Osteocyte (in vitro differentiated cells): ENCODE measurements around the gene DNAJC4. TPM values are rescaled to one million over a fixed set of nuclear protein-coding genes. Genes with fewer than 3 reads are reported as not detected.
A peak's percentile ranks its signal among the peaks of the same experiment; 100 is the strongest.

ENCODE experiments used
- DNase-seq: peaks from one replicate; pipeline ENCODE4 v3.0.0; 2021; ENCODE audit warnings: mixed read lengths; ENCODE audit not compliant: unreplicated experiment; ENCODE audit errors: extremely low spot score
- H3K27ac Mint-ChIP-seq: one replicate; pipeline ENCODE4 v1.8.0; 2021; ENCODE audit warnings: mild to moderate bottlenecking, mixed read lengths; ENCODE audit not compliant: unreplicated experiment
- H3K27me3 Mint-ChIP-seq: one replicate; pipeline ENCODE4 v1.8.0; 2021; ENCODE audit warnings: mixed read lengths; ENCODE audit not compliant: unreplicated experiment
- H3K36me3 Mint-ChIP-seq: one replicate; pipeline ENCODE4 v1.8.0; 2021; ENCODE audit warnings: mixed read lengths; ENCODE audit not compliant: unreplicated experiment
- H3K4me1 Mint-ChIP-seq: one replicate; pipeline ENCODE4 v1.8.0; 2021; ENCODE audit warnings: mixed read lengths; ENCODE audit not compliant: unreplicated experiment
- H3K4me3 Mint-ChIP-seq: one replicate; pipeline ENCODE4 v1.8.0; 2021; ENCODE audit warnings: mild to moderate bottlenecking, moderate library complexity, mixed read lengths; ENCODE audit not compliant: unreplicated experiment
- H3K9me3 Mint-ChIP-seq: one replicate; pipeline ENCODE4 v1.8.0; 2021; ENCODE audit warnings: mixed read lengths; ENCODE audit not compliant: unreplicated experiment
- CTCF ChIP-seq: fragments of 200-600 bp; sonication (generic); IDR thresholded peaks from 2 replicates; pipeline ENCODE4 v1.5.0; 2021; ENCODE audit warnings: antibody characterized with exemption, mild to moderate bottlenecking, moderate library complexity
- total RNA-seq: library from RNA; stranded (reverse); gene quantifications from 2 replicates; pipeline ENCODE4 v1.2.1, GENCODE V29; 2021

The DNAJC4 gene
- total RNA-seq, 1 donor from 2014 or later: 49.9 TPM

GRCh38 chr11:64263947-64264317 lies 33.6 kb downstream of the DNAJC4 start:
- H3K9me3 Mint-ChIP-seq: no peaks in the 10 kb centered on the region
- H3K27ac Mint-ChIP-seq: no peak overlapping the region
- H3K4me3 Mint-ChIP-seq: no peak overlapping the region
- no peaks in the 10 kb centered on the region for H3K27me3 Mint-ChIP-seq
- no peak for DNase-seq
- H3K4me1 Mint-ChIP-seq: peaks cover 16% of the 10 kb centered on the region
- TF ChIP-seq CTCF: no peak
- peaks cover 16% of the 10 kb centered on the region for H3K36me3 Mint-ChIP-seq

GRCh38 chr11:64264371-64264852 lies 34.1 kb downstream of the DNAJC4 start:
- Mint-ChIP-seq H3K4me1 (peaks cover 19% of the 10 kb centered on the region), H3K4me3 (no peak overlapping the region)

GRCh38 chr11:64265176-64266160 lies 35.1 kb downstream of the DNAJC4 start:
- Mint-ChIP-seq H3K9me3 (no peaks in the 10 kb centered on the region), H3K4me1 (peaks cover 19% of the 10 kb centered on the region), H3K4me3 (no peak overlapping the region), H3K27ac (no peak overlapping the region), H3K36me3 (peaks cover 6% of the 10 kb centered on the region), H3K27me3 (no peaks in the 10 kb centered on the region)
- DNase-seq: no peak
- no peak for TF ChIP-seq CTCF

More at GRCh38 chr11:64264371-64264852, 34.1 kb downstream of the DNAJC4 start:
- no peak for DNase-seq
- no peaks in the 10 kb centered on the region for H3K9me3 Mint-ChIP-seq
- H3K27me3 Mint-ChIP-seq: no peaks in the 10 kb centered on the region
- H3K36me3 Mint-ChIP-seq: peaks cover 14% of the 10 kb centered on the region
- TF ChIP-seq CTCF: no peak
- no peak overlapping the region for H3K27ac Mint-ChIP-seq

GRCh38 chr11:64266339-64266738 lies 36.0 kb downstream of the DNAJC4 start:
- Mint-ChIP-seq H3K9me3 (no peaks in the 10 kb centered on the region), H3K27ac (no peak overlapping the region), H3K4me1 (peaks cover 19% of the 10 kb centered on the region), H3K4me3 (no peak overlapping the region), H3K27me3 (no peaks in the 10 kb centered on the region), H3K36me3 (peaks cover 6% of the 10 kb centered on the region)
- DNase-seq: no peak
- TF ChIP-seq CTCF: no peak

GRCh38 chr11:64267207-64267945 lies 37.0 kb downstream of the DNAJC4 start:
- Mint-ChIP-seq H3K4me1 (peaks cover 26% of the 10 kb centered on the region), H3K27ac (peak overlapping the region; percentile 99), H3K9me3 (no peaks in the 10 kb centered on the region), H3K4me3 (no peak overlapping the region), H3K36me3 (peaks cover 4% of the 10 kb centered on the region), H3K27me3 (no peaks in the 10 kb centered on the region)
- no peak for DNase-seq
- no peak for TF ChIP-seq CTCF
